ENCODE measurements around the gene PJVK. TPM values are rescaled to one million over a fixed set of nuclear protein-coding genes. Genes with fewer than 3 reads are reported as not detected.
A peak's percentile ranks its signal among the peaks of the same experiment; 100 is the strongest.

The PJVK gene
- total and polyA plus RNA-seq, 2 of the 13 experiments (the other 11 are each of a cell fraction or from before 2014, with no cell fraction given) = 1.2 to 2.6 TPM

DNA sequence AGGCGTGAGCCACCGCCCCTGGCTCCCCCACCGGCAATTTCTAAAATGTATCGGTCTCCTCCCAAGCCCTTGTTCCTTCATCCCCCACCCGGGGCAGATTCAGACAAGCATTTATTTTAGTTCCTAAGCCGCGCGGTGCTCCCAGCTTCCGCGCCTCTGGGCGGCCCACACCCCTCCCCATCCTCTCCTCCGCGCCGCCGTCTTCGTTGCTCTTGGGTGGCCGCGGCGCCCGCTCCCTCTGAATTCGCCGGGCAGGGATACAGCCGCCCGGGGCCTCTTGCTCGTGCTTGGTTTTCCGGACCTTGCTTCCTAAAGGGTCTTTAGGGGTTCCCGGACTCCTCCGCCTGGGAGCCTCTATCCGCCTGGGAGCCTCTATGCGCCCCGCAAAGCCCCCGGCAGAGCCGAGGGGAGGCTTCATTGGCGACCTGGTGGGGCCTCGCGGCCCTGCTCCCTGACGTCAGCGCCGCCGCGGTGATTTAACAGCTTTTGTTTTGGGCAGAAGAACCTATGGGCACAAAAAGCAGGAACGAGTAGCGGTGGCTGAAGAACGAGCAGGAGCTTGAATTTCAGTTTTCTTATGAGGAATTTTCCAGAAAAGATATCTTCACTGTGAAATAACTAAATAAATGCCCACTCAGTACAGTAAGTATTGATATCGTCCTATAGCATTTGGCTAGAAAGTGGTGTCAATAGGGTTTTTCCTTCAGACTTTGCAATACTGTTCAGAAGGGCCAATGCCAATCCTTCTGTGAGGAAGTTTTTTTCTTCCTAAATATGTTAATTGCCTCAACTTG lies 37.5 kb upstream of the PJVK start (continued):
- TF ChIP-seq, protein P1, sequence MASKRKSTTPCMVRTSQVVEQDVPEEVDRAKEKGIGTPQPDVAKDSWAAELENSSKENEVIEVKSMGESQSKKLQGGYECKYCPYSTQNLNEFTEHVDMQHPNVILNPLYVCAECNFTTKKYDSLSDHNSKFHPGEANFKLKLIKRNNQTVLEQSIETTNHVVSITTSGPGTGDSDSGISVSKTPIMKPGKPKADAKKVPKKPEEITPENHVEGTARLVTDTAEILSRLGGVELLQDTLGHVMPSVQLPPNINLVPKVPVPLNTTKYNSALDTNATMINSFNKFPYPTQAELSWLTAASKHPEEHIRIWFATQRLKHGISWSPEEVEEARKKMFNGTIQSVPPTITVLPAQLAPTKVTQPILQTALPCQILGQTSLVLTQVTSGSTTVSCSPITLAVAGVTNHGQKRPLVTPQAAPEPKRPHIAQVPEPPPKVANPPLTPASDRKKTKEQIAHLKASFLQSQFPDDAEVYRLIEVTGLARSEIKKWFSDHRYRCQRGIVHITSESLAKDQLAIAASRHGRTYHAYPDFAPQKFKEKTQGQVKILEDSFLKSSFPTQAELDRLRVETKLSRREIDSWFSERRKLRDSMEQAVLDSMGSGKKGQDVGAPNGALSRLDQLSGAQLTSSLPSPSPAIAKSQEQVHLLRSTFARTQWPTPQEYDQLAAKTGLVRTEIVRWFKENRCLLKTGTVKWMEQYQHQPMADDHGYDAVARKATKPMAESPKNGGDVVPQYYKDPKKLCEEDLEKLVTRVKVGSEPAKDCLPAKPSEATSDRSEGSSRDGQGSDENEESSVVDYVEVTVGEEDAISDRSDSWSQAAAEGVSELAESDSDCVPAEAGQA (IDR thresholded peaks at IDR 0.05; ENCODE audit: low read depth) = peak; percentile 48; the same call in 1 of the 2 replicates
- TF ChIP-seq, protein P1 (CRISPR knock-in tag; IDR thresholded peaks at IDR 0.05; ENCODE audit: borderline replicate concordance) = no peak
- TF ChIP-seq, protein P2, sequence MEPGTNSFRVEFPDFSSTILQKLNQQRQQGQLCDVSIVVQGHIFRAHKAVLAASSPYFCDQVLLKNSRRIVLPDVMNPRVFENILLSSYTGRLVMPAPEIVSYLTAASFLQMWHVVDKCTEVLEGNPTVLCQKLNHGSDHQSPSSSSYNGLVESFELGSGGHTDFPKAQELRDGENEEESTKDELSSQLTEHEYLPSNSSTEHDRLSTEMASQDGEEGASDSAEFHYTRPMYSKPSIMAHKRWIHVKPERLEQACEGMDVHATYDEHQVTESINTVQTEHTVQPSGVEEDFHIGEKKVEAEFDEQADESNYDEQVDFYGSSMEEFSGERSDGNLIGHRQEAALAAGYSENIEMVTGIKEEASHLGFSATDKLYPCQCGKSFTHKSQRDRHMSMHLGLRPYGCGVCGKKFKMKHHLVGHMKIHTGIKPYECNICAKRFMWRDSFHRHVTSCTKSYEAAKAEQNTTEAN (CRISPR knock-in tag; conservative IDR thresholded peaks at IDR 0.05) = no peak
- TF ChIP-seq TSC22D2 (CRISPR knock-in tag; IDR thresholded peaks at IDR 0.05; ENCODE audit: borderline replicate concordance) (no peak), SATB2 (CRISPR knock-in tag; IDR thresholded peaks at IDR 0.05) (no peak), MIXL1 (CRISPR knock-in tag; IDR thresholded peaks at IDR 0.05) (no peak), MYC (CRISPR knock-in tag; IDR thresholded peaks at IDR 0.05; ENCODE audit: borderline replicate concordance) (no peak; the same call in 1 of the 2 replicates), ZNF446 (CRISPR knock-in tag; IDR thresholded peaks at IDR 0.05) (no peak), NONO (IDR thresholded peaks at IDR 0.05) (no peak), NONO (CRISPR knock-in tag; conservative IDR thresholded peaks at IDR 0.05) (0 out of 2 replicates have a peak, but pooled peaks have one; percentile 26), FLYWCH1 (CRISPR knock-in tag; IDR thresholded peaks at IDR 0.05) (no peak), KLF16 (CRISPR knock-in tag; IDR thresholded peaks at IDR 0.05) (peak in 1 of 2 experiments; percentile 24; a peak in 1 of 4 replicates), ZNF550 (CRISPR knock-in tag; IDR thresholded peaks at IDR 0.05; ENCODE audit: borderline replicate concordance) (no peak), ZNF501 (CRISPR knock-in tag; IDR thresholded peaks at IDR 0.05) (peak; percentile 76; the same call in 1 of the 2 replicates), TBL1XR1 (IDR thresholded peaks at IDR 0.05; ENCODE audit: borderline replicate concordance, low read length, partially characterized antibody) (no peak), BCL6 (CRISPR knock-in tag; IDR thresholded peaks at IDR 0.05) (no peak), CC2D1A (CRISPR knock-in tag; IDR thresholded peaks at IDR 0.05) (no peak), KAT7 (CRISPR knock-in tag; IDR thresholded peaks at IDR 0.05; ENCODE audit: borderline replicate concordance) (no peak; the same call in 1 of the 2 replicates), SOX6 (IDR thresholded peaks at IDR 0.05) (no peak), SOX6 (CRISPR knock-in tag; IDR thresholded peaks at IDR 0.05) (no peak), ZNF75D (CRISPR knock-in tag; IDR thresholded peaks at IDR 0.05; ENCODE audit: borderline replicate concordance) (no peak)
- TF ChIP-seq, protein P3, sequence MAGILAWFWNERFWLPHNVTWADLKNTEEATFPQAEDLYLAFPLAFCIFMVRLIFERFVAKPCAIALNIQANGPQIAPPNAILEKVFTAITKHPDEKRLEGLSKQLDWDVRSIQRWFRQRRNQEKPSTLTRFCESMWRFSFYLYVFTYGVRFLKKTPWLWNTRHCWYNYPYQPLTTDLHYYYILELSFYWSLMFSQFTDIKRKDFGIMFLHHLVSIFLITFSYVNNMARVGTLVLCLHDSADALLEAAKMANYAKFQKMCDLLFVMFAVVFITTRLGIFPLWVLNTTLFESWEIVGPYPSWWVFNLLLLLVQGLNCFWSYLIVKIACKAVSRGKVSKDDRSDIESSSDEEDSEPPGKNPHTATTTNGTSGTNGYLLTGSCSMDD (CRISPR knock-in tag; IDR thresholded peaks at IDR 0.05) = no peak
